Measurements from ENCODE around the gene KIF26B.
"Not testable (repeated sequence)": the region's sequence is repeated elsewhere in the genome, so short reads cannot be mapped to it uniquely, and the experiment has no call there.

Gene KIF26B

GRCh38 chr1:245397771-245398170, 243.0 kb downstream of the KIF26B start:
- DNase-seq: no peak

DNA sequence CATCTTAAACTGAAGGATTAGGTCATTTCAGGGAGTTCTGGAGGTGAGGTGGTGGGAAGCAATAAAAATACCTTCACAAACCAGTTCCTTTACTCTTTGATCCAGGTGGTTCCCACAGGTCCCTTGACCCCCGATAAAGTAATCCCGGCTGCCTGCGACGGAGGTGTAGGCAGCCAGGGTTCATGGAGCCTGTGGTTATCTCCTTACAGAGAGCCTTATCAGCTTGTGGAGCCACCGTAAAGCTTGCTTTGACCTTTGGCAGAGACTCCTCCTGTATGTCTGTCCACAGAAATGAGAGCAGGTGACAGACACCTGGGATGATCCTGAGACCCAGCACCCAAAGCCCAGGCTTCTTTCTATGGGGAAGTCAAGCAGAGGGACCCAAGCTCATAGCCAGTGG, 243.4 kb downstream of the KIF26B start:
- DNase-seq: no peak

DNA sequence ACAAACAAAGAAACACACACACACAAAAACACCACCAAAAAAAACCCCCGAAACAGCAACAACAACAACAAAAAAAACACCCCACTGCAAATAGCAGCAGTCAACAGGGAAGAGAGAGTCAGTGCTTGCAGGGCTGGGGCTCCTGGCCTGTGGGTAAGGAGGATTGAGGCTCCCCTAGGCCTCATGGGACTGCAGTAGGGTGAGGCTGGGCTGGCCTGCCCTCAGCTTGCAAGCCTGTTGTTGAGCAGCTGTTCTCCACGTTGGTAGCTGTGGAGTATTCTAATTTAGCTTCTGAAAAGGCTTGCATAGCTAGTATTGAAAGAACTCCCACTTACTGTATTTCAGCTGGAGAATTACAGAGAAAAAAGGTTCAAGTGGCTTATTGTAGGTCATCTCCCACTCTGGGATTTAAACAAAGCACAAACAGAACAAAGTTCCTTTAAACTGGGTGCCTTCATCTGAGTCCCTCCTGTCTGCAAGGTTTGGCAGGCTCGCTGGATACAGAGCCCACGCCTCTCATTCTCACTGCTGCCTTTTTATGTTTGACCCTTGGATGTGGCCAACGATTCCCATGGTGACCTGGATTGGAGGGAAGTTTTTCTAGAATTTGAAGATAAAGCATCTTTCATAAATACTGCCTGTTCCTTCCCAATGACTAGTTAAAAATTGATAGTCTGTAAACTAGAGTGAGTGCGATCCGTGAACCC, 247.2 kb downstream of the KIF26B start:
- DNase-seq: no peak

GRCh38 chr1:245402998-245403397, 248.2 kb downstream of the KIF26B start:
- not testable (repeated sequence) for DNase-seq

- no peak for DNase-seq
Measured at GRCh38 chr1:245404527-245404926, 249.7 kb downstream of the KIF26B start.

DNA sequence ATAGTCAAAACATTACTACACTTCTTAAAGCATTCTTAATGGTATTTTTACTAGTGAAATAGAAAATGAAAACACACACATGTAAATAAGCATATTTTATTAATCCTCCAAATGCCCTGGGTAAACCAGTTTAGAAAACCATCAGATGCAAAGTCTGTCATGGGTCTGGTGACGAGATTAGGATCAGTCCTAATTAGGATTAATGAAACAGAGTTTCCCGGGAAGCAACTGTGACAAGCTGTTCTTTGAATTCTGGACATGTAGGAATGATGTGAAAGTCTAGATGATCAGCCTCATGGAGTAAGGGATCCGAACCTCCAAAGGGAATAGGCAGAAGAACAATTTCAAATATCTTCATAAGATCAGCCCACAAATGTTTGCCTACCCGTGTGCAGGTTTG, 250.2 kb downstream of the KIF26B start:
- DNase-seq: no peak

DNA sequence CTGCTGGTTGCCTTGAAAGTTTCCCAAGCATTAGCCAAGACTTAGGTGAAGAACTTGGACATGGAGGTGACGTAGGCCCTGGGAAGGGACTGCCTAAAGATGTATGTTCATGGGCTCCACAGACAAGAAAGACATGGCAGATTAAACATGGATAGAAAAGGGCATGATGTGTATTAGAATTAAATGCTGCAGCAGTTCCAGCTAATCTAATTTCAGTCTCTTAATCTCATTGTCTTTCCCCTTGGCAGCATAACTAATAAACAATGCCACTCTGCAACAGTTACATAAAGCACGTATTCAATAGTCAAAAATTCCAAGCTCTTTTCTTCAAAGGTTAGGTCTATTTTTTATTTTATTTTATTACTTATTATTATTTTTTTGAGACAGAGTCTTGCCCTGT, 251.6 kb downstream of the KIF26B start:
- no peak for DNase-seq

DNA sequence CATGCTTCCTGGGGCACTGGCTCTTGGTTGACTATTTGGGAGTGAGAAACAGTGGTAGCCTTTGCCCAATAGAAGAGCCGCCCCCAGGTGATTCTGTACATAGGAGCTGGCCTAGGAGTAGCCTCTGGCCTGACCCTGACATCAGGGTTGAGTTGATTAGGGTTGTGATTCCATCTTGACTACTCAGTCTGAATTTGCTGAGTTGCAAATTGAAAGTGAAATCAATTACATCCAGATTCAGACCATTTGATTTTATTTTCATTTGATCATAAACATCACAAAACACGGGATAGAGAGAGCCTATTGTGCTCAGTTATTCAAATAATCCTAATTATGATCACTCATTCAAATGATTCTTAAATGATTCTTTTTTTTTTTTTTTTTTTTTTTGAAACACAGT, 253.2 kb downstream of the KIF26B start:
- DNase-seq: no peak

DNA sequence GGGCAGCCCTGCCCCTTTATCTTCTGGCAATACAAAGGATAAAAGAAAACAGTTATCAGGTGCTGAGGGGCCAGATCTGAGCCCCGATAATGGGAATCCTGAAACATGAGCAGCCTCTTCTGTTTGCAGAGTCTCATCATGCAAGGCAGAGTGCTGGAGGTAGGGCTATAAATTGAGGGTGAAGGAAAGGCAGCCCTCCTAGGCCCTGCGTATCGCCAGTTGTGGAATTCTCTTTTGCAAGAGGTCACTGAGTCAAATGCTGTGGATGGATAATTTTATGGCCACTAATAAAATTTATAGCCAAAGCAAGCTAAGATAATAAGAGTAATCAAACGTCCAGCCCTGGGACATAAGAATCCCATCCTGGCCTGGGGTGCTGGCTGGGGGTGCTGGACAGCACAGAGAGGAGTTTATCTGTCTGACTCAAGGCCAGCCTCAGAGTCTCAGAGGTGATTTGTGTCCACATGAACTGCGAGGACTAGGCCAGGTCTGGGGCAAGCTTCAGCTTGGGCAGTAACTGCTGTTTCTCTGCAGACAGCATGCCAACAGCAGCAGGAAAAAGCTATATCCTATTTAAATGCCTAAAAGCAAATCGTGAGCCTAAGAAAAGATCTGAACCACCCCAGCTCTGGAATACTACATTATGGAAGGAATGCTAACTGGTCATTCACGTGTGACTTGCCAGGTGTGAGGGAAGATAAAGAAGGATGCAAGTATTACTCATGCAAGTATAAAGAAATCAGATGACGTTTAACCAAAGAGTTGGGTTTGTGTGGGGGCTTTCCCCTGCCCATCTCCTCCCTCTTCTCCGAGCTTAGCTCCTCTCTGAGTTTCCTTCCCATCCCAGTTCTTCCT, 254.8 kb downstream of the KIF26B start:
- DNase-seq: no peak

DNA sequence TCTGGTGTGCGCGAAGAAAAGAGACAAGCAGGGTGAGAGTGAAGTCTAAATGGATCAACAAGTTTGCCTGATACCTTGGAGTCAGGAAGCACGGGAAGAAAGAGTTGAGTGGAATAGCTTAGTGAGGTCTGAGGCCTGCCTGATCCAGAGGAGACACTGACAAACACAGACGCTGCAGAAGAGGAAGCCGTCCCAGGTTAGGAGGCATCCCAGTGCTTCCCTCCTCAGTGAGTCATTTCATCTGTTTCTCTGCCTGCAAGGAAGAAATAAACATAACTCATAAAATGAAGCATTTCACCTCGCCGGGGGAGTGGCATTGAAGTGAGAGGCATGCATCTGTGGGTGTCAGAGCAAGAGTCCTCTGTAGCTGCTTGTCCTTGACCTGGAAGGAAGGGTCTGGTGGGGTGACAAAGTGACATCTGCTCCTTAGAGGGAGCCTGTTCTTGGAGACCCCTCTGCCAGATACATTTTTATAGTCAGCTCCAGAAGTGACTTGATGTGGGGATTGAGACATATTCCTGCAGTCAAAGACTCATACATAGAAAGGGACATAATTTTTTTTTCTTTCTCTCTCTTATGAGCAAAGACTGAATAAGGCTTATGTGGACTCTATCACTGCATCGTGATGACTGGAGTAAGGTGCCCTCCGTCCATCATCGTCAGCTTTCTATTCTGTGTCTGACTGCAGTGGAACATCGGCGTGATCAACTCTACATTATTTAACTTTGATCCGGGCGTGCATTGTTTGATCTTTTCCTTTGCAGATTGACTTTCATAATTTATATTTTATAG, 256.7 kb downstream of the KIF26B start:
- no peak for DNase-seq

DNA sequence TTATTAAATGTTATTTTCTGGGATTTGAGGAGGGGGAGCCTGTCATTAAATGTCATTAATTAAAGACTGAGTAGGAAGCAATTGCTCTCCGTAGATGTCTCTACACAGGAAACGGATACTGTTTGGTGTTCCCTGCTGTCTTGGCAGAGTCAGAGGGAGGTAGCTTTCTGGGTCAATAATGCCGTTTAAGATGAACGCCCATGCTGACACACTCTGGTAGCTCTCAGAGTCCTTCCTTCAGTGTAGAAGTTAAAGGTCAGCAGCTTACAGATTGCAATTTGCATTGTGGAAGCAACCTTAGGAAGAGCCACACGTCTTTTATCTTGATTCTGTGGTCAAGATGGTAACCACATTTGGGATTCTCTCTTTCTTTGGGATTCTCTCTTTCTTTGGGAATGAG, 257.5 kb downstream of the KIF26B start:
- DNase-seq: no peak

DNA sequence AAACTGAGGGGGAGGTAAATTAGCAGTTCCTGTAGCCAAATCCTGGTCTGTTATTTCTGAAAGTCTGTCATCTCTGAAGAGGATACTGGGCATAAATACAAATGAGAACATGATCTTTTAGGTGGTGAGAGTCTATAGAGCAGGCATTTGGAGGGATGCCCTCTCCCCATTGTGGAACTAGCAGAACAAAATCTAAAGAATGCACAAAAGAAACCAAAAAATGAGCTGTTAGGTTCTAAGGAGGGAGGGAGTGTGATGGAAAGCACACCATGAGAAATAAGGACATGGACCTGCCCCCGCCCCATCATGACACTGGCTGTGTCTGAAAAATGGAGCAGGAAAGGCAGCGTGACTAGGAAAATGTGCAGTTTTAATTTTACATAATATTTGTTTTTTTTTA, 262.0 kb downstream of the KIF26B start:
- no peak for DNase-seq

DNA sequence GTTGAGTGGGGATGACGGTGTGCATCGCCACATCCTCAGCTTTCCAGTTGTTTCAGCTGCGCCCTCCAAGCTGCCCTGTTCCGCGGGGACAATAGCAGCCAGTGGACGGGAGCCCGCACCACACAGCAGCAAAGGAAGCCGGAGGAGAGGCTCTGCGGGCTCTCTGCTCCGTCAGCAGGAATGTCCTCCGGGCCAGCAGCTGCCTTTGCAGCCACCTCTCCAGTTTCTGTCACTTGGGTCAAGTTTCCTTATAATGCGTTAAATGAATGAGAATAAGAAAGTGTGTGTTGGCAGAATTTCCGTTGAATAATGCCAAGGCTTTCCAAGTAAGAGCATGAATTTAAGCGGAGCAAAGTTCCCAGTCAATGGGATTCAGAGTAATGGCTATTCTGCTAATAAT, 263.3 kb downstream of the KIF26B start:
- DNase-seq: no peak

DNA sequence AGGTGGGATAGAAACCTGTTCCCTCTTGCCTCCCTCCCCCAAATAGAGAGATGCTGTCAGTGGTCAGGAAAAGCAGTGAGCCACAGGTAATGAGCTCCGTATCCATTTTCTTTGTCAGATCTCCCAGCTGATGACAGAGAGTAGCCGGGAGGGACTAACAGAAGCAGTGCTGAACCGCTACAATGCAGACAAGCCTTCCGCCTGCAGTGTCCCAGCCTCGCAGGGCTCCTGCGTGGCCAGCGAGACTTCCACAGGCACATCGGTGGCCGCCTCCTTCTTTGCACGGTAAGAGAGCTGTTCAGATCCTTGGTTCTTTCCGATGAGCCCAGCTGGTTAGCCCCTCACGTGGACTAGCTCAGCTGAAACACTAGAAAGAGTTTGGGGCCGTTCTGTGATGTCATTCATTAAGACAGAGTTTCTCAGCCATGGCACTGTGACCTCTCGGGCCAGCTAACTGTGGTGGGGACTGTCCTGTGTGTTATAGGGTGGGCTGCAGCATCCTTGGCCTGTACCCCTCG, 264.7 kb downstream of the KIF26B start:
- DNase-seq: no peak

- no peak for DNase-seq
Measured at GRCh38 chr1:245419989-245420388, 265.2 kb downstream of the KIF26B start.

DNA sequence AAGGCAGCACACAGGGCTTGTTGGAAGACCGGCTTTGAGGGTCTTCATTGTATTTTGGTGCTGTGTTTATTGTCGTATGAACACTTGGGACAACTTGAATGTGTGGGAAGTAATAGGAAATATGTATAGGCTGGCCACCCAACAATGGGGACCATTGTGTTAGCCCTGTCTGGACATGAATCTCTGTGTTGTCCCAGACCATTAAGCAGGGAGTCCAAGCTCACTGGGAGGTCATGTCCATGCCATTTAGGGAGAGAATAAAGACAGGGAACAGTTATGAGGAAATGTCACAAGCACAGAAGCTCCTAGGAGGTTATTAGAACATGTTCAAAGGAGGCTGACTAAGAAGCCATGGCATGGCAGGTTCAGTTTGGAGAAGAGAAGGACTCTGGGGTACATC, 266.1 kb downstream of the KIF26B start:
- DNase-seq: no peak

DNA sequence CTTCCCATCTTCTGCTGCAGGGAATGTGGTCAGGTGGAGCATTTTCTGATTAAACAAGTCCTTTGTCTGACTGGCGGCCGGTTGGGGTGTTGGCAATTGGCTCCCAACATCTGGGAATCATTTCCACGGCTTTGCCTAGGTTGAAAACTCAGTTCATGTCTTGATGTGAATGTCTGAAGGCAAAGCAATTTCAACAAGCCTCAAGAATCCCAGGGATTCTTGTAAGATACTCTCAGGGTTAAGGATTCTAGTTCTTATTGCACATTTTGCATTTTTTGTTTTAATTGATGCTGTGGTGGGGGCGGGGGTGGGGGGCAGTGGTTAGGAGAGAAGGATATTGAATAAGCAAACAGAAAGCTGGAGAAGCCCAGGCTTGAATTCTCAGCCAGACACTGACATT, 273.9 kb downstream of the KIF26B start:
- DNase-seq: no peak

DNA sequence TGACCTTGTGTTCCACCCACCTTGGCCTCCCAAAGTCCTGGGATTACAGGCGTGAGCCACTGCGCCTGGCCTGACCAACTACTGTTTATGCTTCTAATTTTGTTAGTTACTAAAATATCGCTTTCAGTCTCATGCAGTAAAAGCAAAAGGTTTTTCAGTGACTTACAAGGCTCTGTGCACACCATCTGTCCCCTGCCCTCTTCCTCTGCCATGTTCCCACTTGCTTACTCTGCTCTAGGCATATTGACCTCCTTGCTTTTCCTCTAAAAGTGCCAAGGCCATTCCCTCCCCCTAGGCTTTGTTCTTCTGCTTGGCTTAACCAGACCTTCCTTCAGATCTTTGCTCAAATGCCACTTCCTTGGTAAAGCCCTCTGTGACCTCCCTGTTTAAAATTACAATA, 276.9 kb downstream of the KIF26B start:
- no peak for DNase-seq

GRCh38 chr1:245432228-245432875, 277.6 kb downstream of the KIF26B start:
- DNase-seq: no peak

- no peak for DNase-seq
Measured at GRCh38 chr1:245433561-245433960, 278.8 kb downstream of the KIF26B start.

GRCh38 chr1:245434280-245434679, 279.5 kb downstream of the KIF26B start:
- no peak for DNase-seq

DNA sequence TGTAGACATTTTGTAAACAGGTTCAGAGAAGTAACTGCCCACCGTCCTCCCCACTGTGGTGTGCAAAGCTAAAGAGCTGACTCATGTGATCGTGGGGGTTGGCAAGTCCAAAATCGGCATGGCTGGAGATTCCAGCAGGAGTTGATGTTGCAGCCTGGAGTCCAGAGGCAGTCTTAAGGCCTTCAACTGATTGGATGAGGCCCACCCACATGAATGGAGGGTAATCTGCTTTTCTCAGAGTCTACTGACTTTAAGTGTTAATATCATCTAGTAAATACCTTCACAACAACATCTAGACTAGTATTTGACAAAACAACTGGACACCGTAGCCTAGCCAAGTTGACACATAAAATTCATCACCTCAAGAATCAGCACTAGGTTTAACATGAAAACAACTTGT, 281.6 kb downstream of the KIF26B start:
- no peak for DNase-seq
